HPDE6-E6E7 (cell line): ENCODE data around the gene ID3.

Experiments used
- DNase-seq: peaks from one replicate; pipeline ENCODE4 v3.0.0; 2011; ENCODE audit warnings: missing footprints; ENCODE audit errors: extremely low spot score

The ID3 gene

DNA sequence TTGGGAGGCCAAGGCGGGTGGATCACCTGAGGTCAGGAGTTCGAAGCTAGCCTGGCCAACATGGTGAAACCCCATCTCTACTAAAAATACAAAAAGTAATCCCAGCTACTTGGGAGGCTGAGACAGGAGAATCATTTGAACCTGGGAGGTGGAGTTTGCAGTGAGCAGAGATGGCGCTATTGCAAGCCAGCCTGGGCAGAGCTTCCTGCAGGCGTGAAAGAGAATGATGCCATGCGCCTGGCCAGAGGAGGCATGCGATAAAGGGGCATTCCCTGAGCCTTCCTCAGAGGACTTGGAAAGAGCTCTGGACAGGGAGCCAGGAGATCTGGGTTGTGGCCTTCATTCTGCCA lies 31.4 kb downstream of the ID3 start:
- DNase-seq, result no peak

DNA sequence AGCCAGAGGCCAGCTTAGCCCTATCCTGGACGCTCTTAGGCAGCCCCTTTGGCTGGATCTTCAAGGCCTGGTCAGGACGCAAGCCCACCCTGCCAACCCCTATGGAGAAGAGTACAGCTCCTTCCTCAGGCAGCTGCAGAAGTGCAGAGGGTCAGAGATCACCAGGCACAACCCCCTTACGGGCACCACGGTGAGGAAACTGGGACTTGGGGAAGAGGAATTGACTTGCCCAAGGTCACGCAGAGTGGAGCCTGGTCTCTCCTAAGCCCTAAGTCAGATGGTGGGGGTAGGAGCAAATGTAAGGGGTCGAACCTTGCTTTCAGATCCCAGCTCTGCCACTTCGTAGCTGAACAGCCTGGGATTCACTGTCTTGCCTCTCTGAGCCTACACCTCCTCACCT lies 31.9 kb downstream of the ID3 start:
- no peak for DNase-seq

GRCh38 chr1:23526329-23527041 lies 32.8 kb downstream of the ID3 start:
- DNase-seq, result no peak

DNA sequence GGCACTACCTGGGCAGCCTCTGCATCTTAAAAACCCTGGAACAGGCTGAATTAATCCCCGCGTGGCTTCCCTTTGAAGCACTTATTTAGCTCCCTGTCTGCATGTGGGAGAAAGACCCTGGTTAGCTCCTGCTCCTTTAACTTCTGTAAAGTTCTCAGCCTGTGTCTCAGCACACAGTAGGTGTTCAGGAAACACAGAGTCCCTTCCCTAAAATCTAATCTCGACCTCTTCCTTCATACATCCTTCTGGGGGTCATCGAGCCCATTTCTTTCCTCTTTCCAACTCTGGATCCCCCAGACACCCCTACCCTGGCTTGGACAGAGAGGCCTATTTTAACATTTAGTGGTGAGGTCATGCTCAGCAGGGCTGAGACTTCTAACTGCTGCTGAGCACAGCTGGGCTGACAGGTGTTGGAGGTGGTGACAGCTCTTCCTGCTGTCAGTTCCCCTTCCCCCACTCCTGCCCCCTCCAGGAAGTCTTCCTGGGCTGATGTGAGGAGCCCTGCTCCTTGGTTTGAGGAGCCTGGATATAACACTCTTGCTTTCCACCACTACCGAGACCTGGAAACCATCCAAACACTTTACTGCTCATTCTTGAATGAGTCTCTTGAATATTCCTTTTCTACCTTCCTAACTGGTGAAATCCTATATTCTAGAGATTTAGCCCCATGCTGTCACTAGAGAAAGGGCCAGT lies 33.6 kb downstream of the ID3 start:
- no peak for DNase-seq

DNA sequence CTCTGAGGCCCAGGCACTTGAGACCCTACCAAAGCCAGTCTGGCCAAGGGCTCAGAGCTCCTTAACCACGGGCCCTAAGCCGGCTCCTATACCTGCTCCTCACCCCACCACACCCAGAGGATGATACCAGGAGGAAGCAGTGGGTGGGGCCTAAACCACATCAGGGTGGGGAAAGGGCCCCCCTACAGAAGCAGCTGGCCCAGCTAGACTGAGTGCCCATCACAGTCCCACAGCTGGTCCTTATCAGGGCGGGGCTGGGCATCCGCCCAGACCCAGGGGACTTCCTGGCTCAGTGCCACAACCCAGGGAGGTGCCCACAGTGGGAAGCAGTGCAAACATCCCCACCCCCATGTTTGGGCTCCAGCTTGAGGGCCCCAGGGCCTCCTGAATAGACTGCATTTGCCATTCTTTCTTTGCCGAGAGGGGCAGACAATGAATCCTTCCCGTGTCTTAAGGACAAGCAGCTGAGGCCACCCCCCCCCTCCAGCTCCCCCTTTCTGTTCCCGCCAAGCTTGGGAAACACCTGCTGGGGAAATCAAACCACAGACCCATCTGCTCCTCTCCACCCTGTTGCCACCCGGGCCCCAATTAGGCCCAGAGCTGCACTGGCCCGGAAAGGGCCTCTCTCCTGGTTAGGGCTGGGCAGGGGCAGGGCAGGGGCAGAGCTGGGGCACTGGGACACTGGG lies 34.4 kb downstream of the ID3 start:
- DNase-seq, result no peak

GRCh38 chr1:23524163-23524562 lies 35.1 kb downstream of the ID3 start:
- DNase-seq, result no peak

DNA sequence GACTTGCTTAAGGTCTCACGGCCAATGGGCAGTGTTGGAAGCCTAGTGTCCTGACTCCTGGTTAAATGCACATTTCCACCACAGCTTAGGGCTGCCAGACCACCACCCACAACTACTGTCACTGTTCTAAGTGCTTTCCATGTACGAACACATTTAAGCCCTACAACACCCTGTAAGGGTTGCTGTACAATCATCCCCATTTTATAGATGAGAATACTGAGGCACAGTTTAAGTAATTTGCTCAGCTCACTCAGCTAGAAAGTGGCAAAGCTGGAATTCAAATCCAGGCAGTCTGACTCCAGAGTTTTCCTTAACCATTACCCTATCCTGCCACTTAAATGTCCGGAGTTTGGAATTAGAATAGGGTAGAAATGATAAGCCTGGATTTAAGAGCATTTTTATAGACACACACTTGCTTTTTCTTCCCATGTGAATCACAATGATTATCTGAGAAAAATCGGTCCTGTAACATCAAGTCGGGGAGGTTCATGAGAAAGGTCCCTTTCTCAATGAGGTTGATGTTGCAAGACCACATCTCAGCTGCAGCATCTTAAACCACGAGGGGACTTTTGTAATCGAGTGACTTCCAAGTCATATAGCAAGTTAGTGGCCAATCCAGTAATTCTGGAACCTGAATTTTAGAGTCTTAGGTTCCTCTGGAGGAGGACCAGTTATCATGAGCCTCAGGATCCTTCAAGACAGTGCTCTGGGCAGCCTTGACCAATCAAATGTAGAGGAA lies 36.9 kb downstream of the ID3 start:
- DNase-seq, result no peak

GRCh38 chr1:23521588-23521987 lies 37.7 kb downstream of the ID3 start:
- no peak for DNase-seq

DNA sequence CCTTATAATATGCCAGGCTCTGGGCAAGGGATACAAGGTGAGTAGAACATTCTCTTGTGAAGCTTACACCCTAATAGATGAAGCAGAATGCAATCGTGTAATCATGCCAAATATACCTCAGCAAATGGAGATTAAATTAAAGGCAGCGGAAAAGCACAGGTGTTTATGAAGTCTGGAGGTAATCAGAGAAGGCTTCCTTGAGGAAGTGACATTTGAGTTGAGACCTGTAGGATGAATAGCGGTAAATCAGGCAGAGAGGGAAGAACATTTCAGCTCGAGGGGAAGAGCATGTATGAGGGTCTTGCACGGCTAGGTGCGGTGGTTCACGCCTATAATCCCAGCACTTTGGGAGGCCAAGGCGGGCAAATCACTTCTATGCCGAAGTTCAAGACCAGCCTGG lies 41.7 kb downstream of the ID3 start:
- DNase-seq, result no peak

DNA sequence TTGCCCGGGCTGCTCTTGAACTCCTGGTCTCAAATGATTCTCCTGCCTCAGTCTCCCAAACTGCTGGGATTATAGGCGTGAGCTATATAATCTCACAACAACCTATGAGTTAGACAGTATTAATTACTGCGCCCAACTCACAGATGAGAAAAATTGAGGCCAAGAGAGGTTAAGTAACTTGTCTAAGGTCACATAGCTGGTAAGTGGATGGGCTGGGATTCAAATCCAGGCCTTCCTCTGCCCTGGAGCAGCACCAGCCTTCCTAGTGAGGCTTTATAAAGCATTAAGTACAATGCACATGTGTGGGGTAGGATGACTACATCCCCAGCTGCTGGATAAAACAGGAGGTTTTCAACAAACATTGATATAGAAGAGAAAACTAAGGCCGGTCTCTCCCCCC lies 43.4 kb downstream of the ID3 start:
- DNase-seq, result no peak

- DNase-seq, result no peak
Observed at GRCh38 chr1:23514111-23514679, 45.1 kb downstream of the ID3 start.

GRCh38 chr1:23509896-23510295 lies 49.4 kb downstream of the ID3 start:
- DNase-seq, result no peak
